ENCODE results near the gene NLGN1.

The NLGN1 gene

GRCh38 chr3:173902401-173902800 is 504.9 kb downstream of the NLGN1 start:
- TF ChIP-seq SIN3A (IDR thresholded peaks at IDR 0.05; ENCODE audit: borderline replicate concordance, insufficient read depth, low read length), result no peak
- TF ChIP-seq POLR2AphosphoS5 (IDR thresholded peaks at IDR 0.05; ENCODE audit: low read depth, low read length), result no peak
- TF ChIP-seq TAF1 (IDR thresholded peaks at IDR 0.05; ENCODE audit: borderline replicate concordance, insufficient read depth, low read length), result no peak
- TF ChIP-seq, protein P1, sequence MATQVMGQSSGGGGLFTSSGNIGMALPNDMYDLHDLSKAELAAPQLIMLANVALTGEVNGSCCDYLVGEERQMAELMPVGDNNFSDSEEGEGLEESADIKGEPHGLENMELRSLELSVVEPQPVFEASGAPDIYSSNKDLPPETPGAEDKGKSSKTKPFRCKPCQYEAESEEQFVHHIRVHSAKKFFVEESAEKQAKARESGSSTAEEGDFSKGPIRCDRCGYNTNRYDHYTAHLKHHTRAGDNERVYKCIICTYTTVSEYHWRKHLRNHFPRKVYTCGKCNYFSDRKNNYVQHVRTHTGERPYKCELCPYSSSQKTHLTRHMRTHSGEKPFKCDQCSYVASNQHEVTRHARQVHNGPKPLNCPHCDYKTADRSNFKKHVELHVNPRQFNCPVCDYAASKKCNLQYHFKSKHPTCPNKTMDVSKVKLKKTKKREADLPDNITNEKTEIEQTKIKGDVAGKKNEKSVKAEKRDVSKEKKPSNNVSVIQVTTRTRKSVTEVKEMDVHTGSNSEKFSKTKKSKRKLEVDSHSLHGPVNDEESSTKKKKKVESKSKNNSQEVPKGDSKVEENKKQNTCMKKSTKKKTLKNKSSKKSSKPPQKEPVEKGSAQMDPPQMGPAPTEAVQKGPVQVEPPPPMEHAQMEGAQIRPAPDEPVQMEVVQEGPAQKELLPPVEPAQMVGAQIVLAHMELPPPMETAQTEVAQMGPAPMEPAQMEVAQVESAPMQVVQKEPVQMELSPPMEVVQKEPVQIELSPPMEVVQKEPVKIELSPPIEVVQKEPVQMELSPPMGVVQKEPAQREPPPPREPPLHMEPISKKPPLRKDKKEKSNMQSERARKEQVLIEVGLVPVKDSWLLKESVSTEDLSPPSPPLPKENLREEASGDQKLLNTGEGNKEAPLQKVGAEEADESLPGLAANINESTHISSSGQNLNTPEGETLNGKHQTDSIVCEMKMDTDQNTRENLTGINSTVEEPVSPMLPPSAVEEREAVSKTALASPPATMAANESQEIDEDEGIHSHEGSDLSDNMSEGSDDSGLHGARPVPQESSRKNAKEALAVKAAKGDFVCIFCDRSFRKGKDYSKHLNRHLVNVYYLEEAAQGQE (IDR thresholded peaks at IDR 0.05; ENCODE audit: insufficient read depth in 1 of 2, low read depth in 2 of 2, low read length in 2 of 2), result no peak
- TF ChIP-seq FOXP2 (optimal IDR thresholded peaks at IDR 0.05; ENCODE audit: borderline replicate concordance, extremely low read depth, extremely low read length, insufficient read depth), result no peak

- TF ChIP-seq POLR2AphosphoS5 (IDR thresholded peaks at IDR 0.05; ENCODE audit: low read depth, low read length) (no peak), TAF1 (IDR thresholded peaks at IDR 0.05; ENCODE audit: borderline replicate concordance, insufficient read depth, low read length) (no peak)
Measured at GRCh38 chr3:173902871-173903270, 505.3 kb downstream of the NLGN1 start.

DNA sequence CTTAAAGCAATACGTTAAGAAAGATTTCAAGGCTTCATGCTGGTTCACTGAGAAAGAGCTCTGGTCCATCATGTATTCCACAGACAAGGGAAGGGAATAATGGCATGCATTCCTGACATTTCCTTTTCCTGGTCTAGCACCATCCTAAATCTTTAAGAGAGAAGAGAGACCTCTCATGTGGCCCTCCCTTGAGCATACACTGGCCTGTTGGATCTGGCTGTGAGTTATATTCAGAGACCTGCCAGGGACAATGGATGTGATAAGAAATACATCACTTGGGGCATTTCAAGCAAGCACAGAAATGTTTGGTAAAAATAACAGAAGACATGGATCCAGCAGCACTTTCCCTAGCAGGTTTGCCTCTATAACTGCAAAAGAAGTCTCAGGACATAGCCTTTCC is 507.8 kb downstream of the NLGN1 start:
- no peak for TF ChIP-seq FOXP2 (optimal IDR thresholded peaks at IDR 0.05; ENCODE audit: borderline replicate concordance, extremely low read depth, extremely low read length, insufficient read depth)

GRCh38 chr3:173911446-173911845 is 513.9 kb downstream of the NLGN1 start:
- TF ChIP-seq, protein P1 (IDR thresholded peaks at IDR 0.05; ENCODE audit: insufficient read depth in 1 of 2, low read depth in 2 of 2, low read length in 2 of 2), result no peak
- TF ChIP-seq TAF1 (IDR thresholded peaks at IDR 0.05; ENCODE audit: borderline replicate concordance, insufficient read depth, low read length) (no peak), SIN3A (IDR thresholded peaks at IDR 0.05; ENCODE audit: borderline replicate concordance, insufficient read depth, low read length) (no peak), POLR2AphosphoS5 (IDR thresholded peaks at IDR 0.05; ENCODE audit: low read depth, low read length) (no peak), FOXP2 (optimal IDR thresholded peaks at IDR 0.05; ENCODE audit: borderline replicate concordance, extremely low read depth, extremely low read length, insufficient read depth) (no peak)

- TF ChIP-seq FOXP2 (optimal IDR thresholded peaks at IDR 0.05; ENCODE audit: borderline replicate concordance, extremely low read depth, extremely low read length, insufficient read depth) (no peak), SIN3A (IDR thresholded peaks at IDR 0.05; ENCODE audit: borderline replicate concordance, insufficient read depth, low read length) (no peak), POLR2AphosphoS5 (IDR thresholded peaks at IDR 0.05; ENCODE audit: low read depth, low read length) (no peak)
- TF ChIP-seq, protein P1 (IDR thresholded peaks at IDR 0.05; ENCODE audit: insufficient read depth in 1 of 2, low read depth in 2 of 2, low read length in 2 of 2), result no peak
Measured at GRCh38 chr3:173912126-173912525, 514.6 kb downstream of the NLGN1 start.

DNA sequence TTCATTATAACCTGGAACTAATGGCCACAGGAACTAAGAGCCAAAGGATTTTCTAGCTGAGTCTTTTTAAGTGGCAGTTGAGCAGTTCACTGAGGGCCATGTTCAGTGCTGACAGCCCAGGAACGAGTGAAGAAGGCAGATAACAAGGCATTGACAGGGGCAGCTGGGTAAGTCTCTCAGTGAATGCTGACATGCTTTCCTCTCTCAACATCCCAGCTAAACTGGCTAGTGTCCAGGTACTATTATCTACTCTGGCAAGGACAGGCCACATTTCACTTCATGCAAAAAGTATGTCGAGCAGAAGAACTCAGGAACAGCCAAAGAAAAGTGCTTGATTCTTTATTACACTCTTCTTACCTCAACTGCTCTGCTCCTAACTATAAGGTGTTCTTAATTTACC is 515.9 kb downstream of the NLGN1 start:
- TF ChIP-seq, protein P1 (IDR thresholded peaks at IDR 0.05; ENCODE audit: insufficient read depth in 1 of 2, low read depth in 2 of 2, low read length in 2 of 2), result no peak
- TF ChIP-seq SIN3A (IDR thresholded peaks at IDR 0.05; ENCODE audit: borderline replicate concordance, insufficient read depth, low read length), result no peak
- no peak for TF ChIP-seq FOXP2 (optimal IDR thresholded peaks at IDR 0.05; ENCODE audit: borderline replicate concordance, extremely low read depth, extremely low read length, insufficient read depth)
- TF ChIP-seq POLR2AphosphoS5 (IDR thresholded peaks at IDR 0.05; ENCODE audit: low read depth, low read length), result no peak
- TF ChIP-seq TAF1 (IDR thresholded peaks at IDR 0.05; ENCODE audit: borderline replicate concordance, insufficient read depth, low read length), result no peak
